Muscle layer of colon (tissue), 2 donors: Measurements from ENCODE around the gene F10.
A peak's percentile ranks its signal among the peaks of the same experiment; 100 is the strongest.

ENCODE experiments used
- H3K27ac ChIP-seq: one replicate; pipeline ENCODE4 v1.7.0; 2013; ENCODE audit warnings: low read depth, mild to moderate bottlenecking, low read length, moderate library complexity
- H3K27me3 ChIP-seq, 2 donors: one replicate each; pipeline ENCODE4 v1.7.0; 2013; ENCODE audit warnings: low read length in 2 of 2, mild to moderate bottlenecking in 2 of 2; ENCODE audit not compliant: insufficient read depth in 2 of 2, control insufficient read depth in 1 of 2
- H3K36me3 ChIP-seq: one replicate; pipeline ENCODE4 v1.7.0; 2013; ENCODE audit warnings: mild to moderate bottlenecking, low read length; ENCODE audit not compliant: insufficient read depth
- H3K4me1 ChIP-seq: one replicate; pipeline ENCODE4 v1.7.0; 2013; ENCODE audit warnings: mild to moderate bottlenecking, low read length; ENCODE audit not compliant: insufficient read depth
- H3K4me3 ChIP-seq, 2 donors: one replicate each; pipeline ENCODE4 v1.7.0; 2013; ENCODE audit warnings: low read length in 2 of 2, low read depth in 1 of 2, mild to moderate bottlenecking in 1 of 2, moderate library complexity in 1 of 2
- H3K9ac ChIP-seq: one replicate; pipeline ENCODE4 v1.7.0; 2013; ENCODE audit warnings: low read length
- H3K9me3 ChIP-seq: one replicate; pipeline ENCODE4 v1.7.0; 2013; ENCODE audit warnings: mild to moderate bottlenecking, low read length
- donor health status: abdominal sarcoma.
- donor health status: Adenocarcinoma of cecum.

The F10 gene

GRCh38 chr13:113121183-113121927 lies 1.2 kb upstream of the F10 start:
- Histone ChIP-seq H3K27ac (no peak overlapping the region), H3K36me3 (no peaks in the 10 kb centered on the region), H3K4me3 (no peak overlapping the region)

GRCh38 chr13:113121928-113122471 lies 599 bp upstream of the F10 start:
- no peak overlapping the region for H3K9ac ChIP-seq
- H3K4me1 ChIP-seq = no peaks in the 10 kb centered on the region
- no peaks in the 10 kb centered on the region for H3K9me3 ChIP-seq
- no peak overlapping the region for H3K27ac ChIP-seq
- H3K36me3 ChIP-seq = no peaks in the 10 kb centered on the region
- no peaks in the 10 kb centered on the region for H3K27me3 ChIP-seq
- H3K4me3 ChIP-seq = no peak overlapping the region

More at GRCh38 chr13:113121183-113121927, 1.2 kb upstream of the F10 start:
- H3K9ac ChIP-seq = no peak overlapping the region
- H3K4me1 ChIP-seq = no peaks in the 10 kb centered on the region
- H3K27me3 ChIP-seq = no peaks in the 10 kb centered on the region
- H3K9me3 ChIP-seq = no peaks in the 10 kb centered on the region

GRCh38 chr13:113123226-113124201 lies 915 bp downstream of the F10 start:
- Histone ChIP-seq H3K36me3 (no peaks in the 10 kb centered on the region), H3K4me3 (no peak overlapping the region), H3K4me1 (no peaks in the 10 kb centered on the region), H3K9ac (no peak overlapping the region), H3K27me3 (no peaks in the 10 kb centered on the region), H3K27ac (no peak overlapping the region), H3K9me3 (no peaks in the 10 kb centered on the region)

- Histone ChIP-seq H3K27me3 (peaks cover 0 to 1% of the 10 kb centered on the region in 2 donors), H3K27ac (no peak overlapping the region), H3K36me3 (no peaks in the 10 kb centered on the region), H3K4me3 (no peak overlapping the region), H3K9ac (no peak overlapping the region), H3K4me1 (no peaks in the 10 kb centered on the region), H3K9me3 (no peaks in the 10 kb centered on the region)
These were observed 1.8 kb downstream of the F10 start for GRCh38 chr13:113124211-113124970.

GRCh38 chr13:113125506-113126264 lies 3.1 kb downstream of the F10 start:
- H3K9me3 ChIP-seq = no peaks in the 10 kb centered on the region
- H3K4me1 ChIP-seq = no peaks in the 10 kb centered on the region
- H3K4me3 ChIP-seq = no peak overlapping the region
- no peak overlapping the region for H3K9ac ChIP-seq
- no peak overlapping the region for H3K27ac ChIP-seq
- H3K27me3 ChIP-seq = peaks cover 0 to 11% of the 10 kb centered on the region in 2 donors
- H3K36me3 ChIP-seq = no peaks in the 10 kb centered on the region

GRCh38 chr13:113126265-113127150 lies 3.9 kb downstream of the F10 start:
- Histone ChIP-seq H3K4me1 (no peaks in the 10 kb centered on the region), H3K36me3 (no peaks in the 10 kb centered on the region), H3K9ac (no peak overlapping the region), H3K27ac (no peak overlapping the region), H3K4me3 (no peak overlapping the region), H3K9me3 (no peaks in the 10 kb centered on the region), H3K27me3 (peaks cover 0 to 11% of the 10 kb centered on the region in 2 donors)

GRCh38 chr13:113129480-113129879 lies 6.9 kb downstream of the F10 start:
- peaks cover 0 to 11% of the 10 kb centered on the region in 2 donors for H3K27me3 ChIP-seq
- no peaks in the 10 kb centered on the region for H3K4me1 ChIP-seq
- H3K9ac ChIP-seq = no peak overlapping the region
- no peak overlapping the region for H3K27ac ChIP-seq
- H3K9me3 ChIP-seq = no peaks in the 10 kb centered on the region
- H3K4me3 ChIP-seq = peak overlapping the region in 1 of 2 donors; percentile 50
- H3K36me3 ChIP-seq = no peaks in the 10 kb centered on the region

- H3K4me1 ChIP-seq = no peaks in the 10 kb centered on the region
- peak overlapping the region; percentile 41 to 50 for H3K4me3 ChIP-seq
- H3K27ac ChIP-seq = no peak overlapping the region
- H3K9me3 ChIP-seq = no peaks in the 10 kb centered on the region
- H3K36me3 ChIP-seq = no peaks in the 10 kb centered on the region
- H3K9ac ChIP-seq = no peak overlapping the region
- peaks cover 0 to 11% of the 10 kb centered on the region in 2 donors for H3K27me3 ChIP-seq
These were observed 7.5 kb downstream of the F10 start for GRCh38 chr13:113129921-113130750.

- Histone ChIP-seq H3K4me3 (no peak overlapping the region), H3K4me1 (no peaks in the 10 kb centered on the region), H3K36me3 (no peaks in the 10 kb centered on the region), H3K9ac (no peak overlapping the region), H3K27me3 (peaks cover 0 to under 1% of the 10 kb centered on the region in 2 donors), H3K9me3 (no peaks in the 10 kb centered on the region), H3K27ac (no peak overlapping the region)
These were observed 12.7 kb downstream of the F10 start for GRCh38 chr13:113135281-113135760.
